HepG2 (cell line): ENCODE results near the gene CENPL. TPM values are rescaled to one million over a fixed set of nuclear protein-coding genes. Genes with fewer than 3 reads are reported as not detected.

ENCODE experiments used
- ATF4 ChIP-seq, 2 experiments: fragments of 450-650 bp in 1 of 2; sonication (generic) in 1 of 2; formaldehyde crosslinking; IDR thresholded peaks; 2 replicates each; pipeline versions ENCODE4 v1.5.0 to v1.8.0; 2020 to 2022; ENCODE audit warnings: mild to moderate bottlenecking in 1 of 2, missing genetic modification reagents in 1 of 2
- CBFB ChIP-seq: sonication (generic); formaldehyde crosslinking; IDR thresholded peaks from 2 replicates; pipeline ENCODE4 v1.4.0; 2020; ENCODE audit warnings: missing genetic modification reagents
- CBX5 ChIP-seq: sonication (generic); formaldehyde crosslinking; IDR thresholded peaks from 2 replicates; pipeline ENCODE4 v1.4.0; 2020; ENCODE audit warnings: missing genetic modification reagents, borderline replicate concordance
- CSRNP1 ChIP-seq: sonication (generic); formaldehyde crosslinking; IDR thresholded peaks from 2 replicates; pipeline ENCODE4 v1.8.1; 2023; ENCODE audit warnings: mild to moderate bottlenecking, missing genetic modification reagents
- GMEB1 ChIP-seq: sonication (generic); formaldehyde crosslinking; IDR thresholded peaks from 2 replicates; pipeline ENCODE4 v1.5.1; 2020; ENCODE audit warnings: missing genetic modification reagents, mild to moderate bottlenecking, borderline replicate concordance
- IKZF1 ChIP-seq: fragments of 450-650 bp; IDR thresholded peaks from 2 replicates; pipeline ENCODE4 v1.7.1; 2016
- IKZF4 ChIP-seq: sonication (generic); formaldehyde crosslinking; IDR thresholded peaks from 2 replicates; pipeline ENCODE4 v1.5.1; 2020; ENCODE audit warnings: borderline replicate concordance, mild to moderate bottlenecking, low read depth, missing genetic modification reagents; ENCODE audit errors: not compliant biosample characterization
- KMT2B ChIP-seq: IDR thresholded peaks from 2 replicates; pipeline ENCODE4 v1.6.1; 2016; ENCODE audit warnings: missing genetic modification reagents, missing compliant biosample characterization
- MAFF ChIP-seq: IDR thresholded peaks from 2 replicates; pipeline ENCODE4 v1.6.1; 2011; ENCODE audit warnings: low read depth, low read length, improper control_type of control experiment
- MBNL3 ChIP-seq: fragments of 250-450 bp; sonication (Bioruptor Pico); conservative IDR thresholded peaks from 2 replicates; pipeline ENCODE4 v1.8.0; 2022; ENCODE audit warnings: mild to moderate bottlenecking, inconsistent platforms
- MEIS2 ChIP-seq: sonication (generic); formaldehyde crosslinking; IDR thresholded peaks from 2 replicates; pipeline ENCODE4 v1.9.0; 2021; ENCODE audit warnings: mild to moderate bottlenecking, missing genetic modification reagents
- NFKB2 ChIP-seq: sonication (generic); formaldehyde crosslinking; IDR thresholded peaks from 2 replicates; pipeline ENCODE4 v1.4.0; 2020; ENCODE audit warnings: missing genetic modification reagents, borderline replicate concordance
- PITX1 ChIP-seq: sonication (generic); formaldehyde crosslinking; IDR thresholded peaks from 2 replicates; pipeline ENCODE4 v1.5.1; 2020; ENCODE audit warnings: mild to moderate bottlenecking, missing genetic modification reagents
- PRMT3 ChIP-seq: sonication (generic); formaldehyde crosslinking; IDR thresholded peaks from 2 replicates; pipeline ENCODE4 v1.8.1; 2022; ENCODE audit warnings: low read depth, mild to moderate bottlenecking, moderate library complexity, missing genetic modification reagents, borderline replicate concordance
- PTBP1 ChIP-seq: fragments of 200-400 bp; formaldehyde crosslinking; IDR thresholded peaks from 2 replicates; pipeline ENCODE4 v1.6.1; 2018; ENCODE audit warnings: low read length, low read depth; ENCODE audit not compliant: poor library complexity, severe bottlenecking
- RBAK ChIP-seq: sonication (generic); formaldehyde crosslinking; IDR thresholded peaks from 2 replicates; pipeline ENCODE4 v1.5.1; 2020; ENCODE audit warnings: mild to moderate bottlenecking, missing genetic modification reagents
- RFX5 ChIP-seq: IDR thresholded peaks from 2 replicates; pipeline ENCODE4 v1.6.1; 2011; ENCODE audit warnings: low read depth, low read length, improper control_type of control experiment
- SOX5 ChIP-seq: IDR thresholded peaks from 2 replicates; pipeline ENCODE4 v1.6.1; 2016; ENCODE audit warnings: borderline replicate concordance
- ZBTB26 ChIP-seq: IDR thresholded peaks from 2 replicates; pipeline ENCODE4 v1.6.1; 2016; ENCODE audit warnings: missing compliant biosample characterization, missing genetic modification reagents, borderline replicate concordance
- ZMYM2 ChIP-seq: sonication (generic); formaldehyde crosslinking; IDR thresholded peaks from 2 replicates; pipeline ENCODE4 v1.8.0; 2022; ENCODE audit warnings: mild to moderate bottlenecking, missing genetic modification reagents
- ZNF557 ChIP-seq: sonication (generic); formaldehyde crosslinking; IDR thresholded peaks from 2 replicates; pipeline ENCODE4 v1.4.0; 2020; ENCODE audit warnings: missing genetic modification reagents
- ZNF577 ChIP-seq: sonication (generic); formaldehyde crosslinking; IDR thresholded peaks from 2 replicates; pipeline ENCODE4 v1.4.0; 2020; ENCODE audit warnings: mild to moderate bottlenecking, low read depth, missing genetic modification reagents, borderline replicate concordance
- ZNF597 ChIP-seq: sonication (generic); formaldehyde crosslinking; IDR thresholded peaks from 2 replicates; pipeline ENCODE4 v1.5.0; 2020; ENCODE audit warnings: missing genetic modification reagents
- ZNF788 ChIP-seq: sonication (generic); formaldehyde crosslinking; IDR thresholded peaks from 2 replicates; pipeline ENCODE4 v1.5.0; 2020; ENCODE audit warnings: mild to moderate bottlenecking, missing genetic modification reagents, borderline replicate concordance
- polyA plus RNA-seq, 8 experiments: library from polyadenylated mRNA; depleted of rRNA in 3 of 8; stranded (reverse) in 7 of 8; unstranded in 1 of 8; fragments of >200 nt; fragmentation: Illumina TruSeq in 4 of 8; extraction: Trizol in 4 of 8; gene quantifications; 2 replicates each; pipeline versions ENCODE4 v1.2.1 to v1.2.3, GENCODE V29; 2011 to 2016; ENCODE audit warnings: low read depth in 4 of 8, missing spikeins in 1 of 8, mixed read lengths in 1 of 8; ENCODE audit not compliant: insufficient read depth in 1 of 8
- total RNA-seq, 5 experiments: library from RNA; depleted of rRNA; stranded (reverse); fragments of >200 nt; fragmentation: Illumina TruSeq; extraction: Trizol; gene quantifications; 2 replicates each; pipeline ENCODE4 v1.2.3, GENCODE V29; 2016; ENCODE audit warnings: low read depth in 1 of 5

Gene CENPL
- total and polyA plus RNA-seq, 2 of the 13 experiments (the other 11 are each of a cell fraction or from before 2014, with no cell fraction given), result 4.4 to 14.2 TPM

GRCh38 chr1:173868266-173869020 is 43.8 kb upstream of the CENPL start, which contains the start of gene ZBTB37 (continued):
- no peak for TF ChIP-seq ZNF557
- no peak for TF ChIP-seq ZNF597 (CRISPR knock-in tag)
- TF ChIP-seq RBAK (CRISPR knock-in tag), result no peak
- TF ChIP-seq ZNF788 (CRISPR knock-in tag), result no peak; the same call in 1 of the 2 replicates
- no peak for TF ChIP-seq ZMYM2 (CRISPR knock-in tag)
- no peak for TF ChIP-seq PRMT3 (CRISPR knock-in tag)
- TF ChIP-seq CSRNP1 (CRISPR knock-in tag), result 0 out of 2 replicates have a peak, but pooled peaks have one; percentile 2
- no peak for TF ChIP-seq ATF4 (CRISPR knock-in tag; IDR thresholded peaks at IDR 0.05)
- peak; percentile 9; the same call in 1 of the 2 replicates for TF ChIP-seq CBX5
- TF ChIP-seq GMEB1 (CRISPR knock-in tag), result no peak
- TF ChIP-seq MBNL3 (CRISPR knock-in tag), result no peak
- no peak for TF ChIP-seq RFX5
- TF ChIP-seq CBFB, result no peak
- TF ChIP-seq IKZF4 (CRISPR knock-in tag), result no peak
- no peak for TF ChIP-seq ZNF577 (CRISPR knock-in tag)
- TF ChIP-seq PTBP1, result no peak
- TF ChIP-seq SOX5 (CRISPR knock-in tag), result no peak
- TF ChIP-seq KMT2B (CRISPR knock-in tag), result peak; percentile 15; the same call in 1 of the 2 replicates
- TF ChIP-seq PITX1 (CRISPR knock-in tag), result no peak
- TF ChIP-seq MEIS2 (CRISPR knock-in tag), result no peak; the same call in 1 of the 2 replicates
- TF ChIP-seq NFKB2 (CRISPR knock-in tag), result peak; percentile 67; the same call in 1 of the 2 replicates
- no peak for TF ChIP-seq IKZF1
- TF ChIP-seq MAFF, result no peak
- TF ChIP-seq ZBTB26 (CRISPR knock-in tag), result no peak
